ENCODE data around the gene RSRP1. TPM values are rescaled to one million over a fixed set of nuclear protein-coding genes. Genes with fewer than 3 reads are reported as not detected.

Gene RSRP1
- total RNA-seq, 1 donor from 2014 or later, result 124 TPM

DNA sequence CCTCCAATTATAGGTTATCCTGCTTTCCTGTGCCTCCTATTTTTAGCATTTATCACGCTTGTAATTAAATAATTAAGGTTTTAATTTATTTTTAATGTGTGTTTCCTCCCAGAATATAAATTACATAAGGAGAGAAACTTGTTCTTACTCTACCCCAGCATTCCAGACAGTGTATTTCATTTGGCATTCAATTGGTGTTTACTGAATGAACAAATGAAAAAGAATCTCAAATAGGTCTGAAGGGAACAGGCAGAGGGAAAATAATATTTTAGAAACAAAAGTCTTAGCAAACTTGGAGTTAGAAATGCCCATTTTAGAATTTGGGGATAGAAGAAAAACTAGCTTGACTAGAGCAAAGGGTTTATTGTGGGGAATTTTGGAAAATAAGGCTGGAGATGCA, 9.9 kb upstream of the RSRP1 start:
- TF ChIP-seq, protein P1, sequence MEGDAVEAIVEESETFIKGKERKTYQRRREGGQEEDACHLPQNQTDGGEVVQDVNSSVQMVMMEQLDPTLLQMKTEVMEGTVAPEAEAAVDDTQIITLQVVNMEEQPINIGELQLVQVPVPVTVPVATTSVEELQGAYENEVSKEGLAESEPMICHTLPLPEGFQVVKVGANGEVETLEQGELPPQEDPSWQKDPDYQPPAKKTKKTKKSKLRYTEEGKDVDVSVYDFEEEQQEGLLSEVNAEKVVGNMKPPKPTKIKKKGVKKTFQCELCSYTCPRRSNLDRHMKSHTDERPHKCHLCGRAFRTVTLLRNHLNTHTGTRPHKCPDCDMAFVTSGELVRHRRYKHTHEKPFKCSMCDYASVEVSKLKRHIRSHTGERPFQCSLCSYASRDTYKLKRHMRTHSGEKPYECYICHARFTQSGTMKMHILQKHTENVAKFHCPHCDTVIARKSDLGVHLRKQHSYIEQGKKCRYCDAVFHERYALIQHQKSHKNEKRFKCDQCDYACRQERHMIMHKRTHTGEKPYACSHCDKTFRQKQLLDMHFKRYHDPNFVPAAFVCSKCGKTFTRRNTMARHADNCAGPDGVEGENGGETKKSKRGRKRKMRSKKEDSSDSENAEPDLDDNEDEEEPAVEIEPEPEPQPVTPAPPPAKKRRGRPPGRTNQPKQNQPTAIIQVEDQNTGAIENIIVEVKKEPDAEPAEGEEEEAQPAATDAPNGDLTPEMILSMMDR (IDR thresholded peaks at IDR 0.05; ENCODE audit: unreplicated experiment), result no peak
- Mint-ChIP-seq H3K4me3 (ENCODE audit: low read depth) (no peak overlapping the region), H3K9me3 (ENCODE audit: low read depth) (no peaks in the 10 kb centered on the region), H3K27ac (no peak overlapping the region), H3K36me3 (ENCODE audit: insufficient read depth) (peaks cover under 1% of the 10 kb centered on the region), H3K4me1 (ENCODE audit: low read depth) (no peaks in the 10 kb centered on the region), H3K27me3 (no peaks in the 10 kb centered on the region)
- no peak for DNase-seq (ENCODE audit: low spot score, unreplicated experiment)

DNA sequence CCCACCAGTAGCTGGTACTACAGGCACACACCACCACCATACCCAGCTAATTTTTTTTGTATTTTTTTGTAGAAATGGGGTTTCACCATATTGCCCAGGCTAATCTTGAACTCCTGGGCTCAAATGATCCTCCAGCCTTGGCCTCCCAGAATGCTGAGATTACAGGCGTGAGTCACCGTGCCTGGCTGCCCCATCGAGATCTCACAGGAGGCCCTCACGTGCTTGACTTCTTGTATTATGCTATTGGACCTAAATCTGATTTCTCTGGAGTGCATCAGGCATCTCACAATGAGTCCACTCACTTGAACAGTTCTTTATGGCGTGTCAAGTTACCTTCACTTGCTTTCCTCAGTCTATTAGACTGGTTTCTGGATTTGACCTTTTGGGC, 9.3 kb upstream of the RSRP1 start:
- Mint-ChIP-seq H3K4me3 (ENCODE audit: low read depth) (no peak overlapping the region), H3K27me3 (no peaks in the 10 kb centered on the region), H3K27ac (no peak overlapping the region), H3K4me1 (ENCODE audit: low read depth) (no peaks in the 10 kb centered on the region), H3K9me3 (ENCODE audit: low read depth) (no peaks in the 10 kb centered on the region), H3K36me3 (ENCODE audit: insufficient read depth) (no peaks in the 10 kb centered on the region)
- TF ChIP-seq, protein P1 (IDR thresholded peaks at IDR 0.05; ENCODE audit: unreplicated experiment), result no peak
- no peak for DNase-seq (ENCODE audit: low spot score, unreplicated experiment)

DNA sequence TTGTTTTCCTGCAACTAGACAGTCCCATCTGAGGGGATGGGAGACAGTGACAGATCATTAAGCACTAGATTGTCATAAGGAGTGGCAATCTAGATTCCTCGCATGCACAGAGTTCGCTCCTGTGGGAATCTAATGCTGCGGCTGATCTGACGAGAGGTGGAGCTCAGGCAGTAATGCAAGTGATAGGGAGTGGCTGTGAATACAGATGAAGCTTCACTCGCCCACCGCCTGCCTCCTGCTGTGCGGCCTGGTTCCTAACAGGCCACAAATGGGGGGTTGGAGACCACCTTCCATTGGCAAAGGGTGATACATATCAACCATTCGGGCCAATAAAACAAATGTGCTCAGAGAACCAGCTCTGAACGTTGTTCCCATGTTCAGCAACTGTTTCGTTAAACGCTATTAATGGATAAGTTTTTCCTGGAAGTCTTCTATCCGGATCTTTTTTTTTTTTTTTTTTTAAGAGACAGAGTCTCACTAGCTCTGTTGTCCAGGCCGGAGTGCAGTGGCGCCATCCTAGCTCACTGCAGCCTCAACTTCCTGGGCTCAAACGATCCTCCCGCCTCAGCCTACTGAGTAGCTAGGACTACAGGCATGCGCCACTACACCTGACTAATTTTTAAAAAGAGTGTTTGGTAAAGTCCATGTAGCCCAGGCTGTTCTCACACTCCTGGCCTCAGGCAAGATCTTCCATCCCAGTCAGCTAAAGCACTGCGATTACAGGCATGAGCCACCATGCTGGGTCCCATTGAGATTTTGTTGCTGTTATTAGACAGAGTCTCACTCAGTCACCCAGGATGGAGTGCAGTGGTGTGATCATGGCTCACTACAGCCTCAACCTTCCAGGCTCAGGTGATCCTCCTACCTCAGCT, 8.7 kb upstream of the RSRP1 start:
- H3K36me3 Mint-ChIP-seq (ENCODE audit: insufficient read depth), result no peaks in the 10 kb centered on the region
- H3K27ac Mint-ChIP-seq, result peak overlapping the region; percentile 45
- H3K9me3 Mint-ChIP-seq (ENCODE audit: low read depth), result no peaks in the 10 kb centered on the region
- H3K27me3 Mint-ChIP-seq, result no peaks in the 10 kb centered on the region
- no peak overlapping the region for H3K4me3 Mint-ChIP-seq (ENCODE audit: low read depth)
- no peak for DNase-seq (ENCODE audit: low spot score, unreplicated experiment)
- H3K4me1 Mint-ChIP-seq (ENCODE audit: low read depth), result no peaks in the 10 kb centered on the region
- TF ChIP-seq, protein P1 (IDR thresholded peaks at IDR 0.05; ENCODE audit: unreplicated experiment), result no peak

DNA sequence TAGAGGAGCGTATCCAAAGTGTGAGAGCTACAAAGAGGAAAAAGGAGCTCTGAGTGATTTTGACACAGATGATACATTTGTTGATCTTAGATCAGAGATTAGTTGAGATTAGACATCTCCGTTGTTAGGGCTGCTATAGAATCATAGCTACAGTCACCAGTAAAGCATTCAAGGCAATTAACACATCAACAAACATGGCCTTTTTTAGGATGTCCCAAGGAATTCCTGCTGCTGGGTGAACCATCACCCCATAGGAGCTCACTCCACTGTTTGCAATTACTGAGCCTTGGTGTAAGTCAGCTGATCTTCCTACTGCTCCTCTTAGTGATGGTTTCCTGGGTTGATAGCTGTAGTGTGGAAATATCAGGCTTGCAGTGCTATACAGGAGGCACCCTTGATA, 6.7 kb upstream of the RSRP1 start:
- DNase-seq (ENCODE audit: low spot score, unreplicated experiment), result no peak
- Mint-ChIP-seq H3K27ac (no peak overlapping the region), H3K9me3 (ENCODE audit: low read depth) (no peaks in the 10 kb centered on the region), H3K4me3 (ENCODE audit: low read depth) (no peak overlapping the region), H3K4me1 (ENCODE audit: low read depth) (peaks cover 7% of the 10 kb centered on the region), H3K27me3 (no peaks in the 10 kb centered on the region), H3K36me3 (ENCODE audit: insufficient read depth) (no peaks in the 10 kb centered on the region)
- TF ChIP-seq, protein P1 (IDR thresholded peaks at IDR 0.05; ENCODE audit: unreplicated experiment), result no peak

DNA sequence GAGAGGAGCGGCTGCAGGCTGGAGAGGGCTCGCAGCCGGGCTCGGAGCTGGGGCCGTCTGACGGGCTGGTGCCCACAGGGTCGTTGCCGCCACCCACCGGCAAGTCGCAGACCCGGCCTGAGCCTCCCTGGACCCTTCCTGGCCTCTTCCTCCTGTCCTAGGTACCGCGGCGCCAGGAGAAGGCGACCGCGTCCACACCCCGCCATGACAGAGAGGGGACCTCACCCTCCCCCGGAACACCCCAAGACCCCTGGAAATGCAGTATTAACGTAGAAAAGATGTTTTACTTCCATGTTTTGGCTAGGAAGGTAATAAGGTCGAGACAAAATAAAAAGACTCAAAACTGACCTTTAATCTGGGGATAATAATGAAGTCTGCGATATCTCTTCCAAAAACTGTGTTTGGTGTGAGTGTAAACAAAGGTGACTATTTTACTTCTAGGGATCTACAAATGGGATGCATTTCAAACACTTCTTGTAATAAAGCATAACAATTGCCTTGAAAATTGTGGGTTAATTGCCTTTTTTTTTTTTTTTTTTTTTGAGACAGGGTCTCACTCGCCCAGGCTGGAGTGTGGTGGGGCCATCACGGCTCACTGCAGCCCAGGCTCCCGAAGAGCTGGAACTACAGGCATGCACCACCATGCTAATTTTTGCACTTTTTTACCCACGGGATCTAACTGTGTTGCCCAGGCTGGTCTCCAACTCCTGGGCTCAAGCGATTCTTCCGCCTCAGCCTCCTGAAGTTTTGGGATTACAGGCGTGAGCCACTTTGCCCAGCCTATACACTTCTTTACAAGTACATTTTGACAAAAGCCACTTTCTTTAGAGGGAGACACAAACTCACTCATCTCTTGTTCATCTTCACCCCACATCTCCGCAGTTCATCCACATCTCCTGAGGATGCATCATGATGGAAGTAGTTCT, 838 bp upstream of the RSRP1 start:
- TF ChIP-seq, protein P1 (IDR thresholded peaks at IDR 0.05; ENCODE audit: unreplicated experiment), result peak; percentile 60
- Mint-ChIP-seq H3K27ac (peak overlapping the region; percentile 99), H3K36me3 (ENCODE audit: insufficient read depth) (peaks cover 7% of the 10 kb centered on the region), H3K4me1 (ENCODE audit: low read depth) (peaks cover 28% of the 10 kb centered on the region), H3K9me3 (ENCODE audit: low read depth) (no peaks in the 10 kb centered on the region), H3K27me3 (no peaks in the 10 kb centered on the region), H3K4me3 (ENCODE audit: low read depth) (peak overlapping the region; percentile 96)
- DNase-seq (ENCODE audit: low spot score, unreplicated experiment), result no peak

Data from progenitor cell of endocrine pancreas (in vitro differentiated cells).